ENCODE measurements around the gene WDR70.
A peak's percentile ranks its signal among the peaks of the same experiment; 100 is the strongest.
"Not testable (repeated sequence)": the region's sequence is repeated elsewhere in the genome, so short reads cannot be mapped to it uniquely, and the experiment has no call there.

The WDR70 gene

DNA sequence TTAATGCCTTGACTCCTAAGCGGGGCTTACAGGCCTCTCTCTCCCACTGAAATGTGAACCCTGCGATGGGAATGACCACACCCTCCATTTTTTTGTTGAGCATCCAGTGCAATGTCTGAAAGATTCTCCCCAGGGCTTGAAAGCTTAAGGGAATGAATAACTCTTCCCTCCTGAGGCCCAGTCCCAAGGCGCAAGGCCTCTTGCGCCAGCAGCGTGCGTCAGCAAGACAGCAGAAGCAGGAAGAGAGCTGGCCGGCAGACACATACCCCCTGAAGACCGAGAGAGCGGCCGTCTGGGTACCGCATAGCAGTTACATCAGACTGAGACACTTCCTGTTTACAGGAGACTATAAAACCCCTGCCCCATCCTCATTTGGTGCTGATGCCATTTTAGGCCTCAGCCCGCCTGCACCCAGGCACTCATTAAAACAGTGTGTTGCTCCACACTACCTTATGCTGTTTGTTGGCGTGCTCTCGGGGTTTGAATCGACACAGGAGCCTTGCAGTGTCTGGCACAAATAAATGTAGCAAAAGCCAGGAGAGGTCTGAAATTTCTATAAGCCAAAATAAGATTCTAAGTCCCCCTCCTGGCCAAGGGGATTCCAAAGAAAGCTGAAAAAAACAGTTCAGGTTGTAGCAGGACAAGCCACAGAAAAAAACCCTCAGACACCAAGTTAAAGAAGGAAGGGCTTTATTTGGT is 398.5 kb downstream of the WDR70 start:
- Histone ChIP-seq H3K27me3 (ENCODE audit: control insufficient read depth, insufficient read depth, low read length) (no peaks in the 10 kb centered on the region), H3K27ac (ENCODE audit: low read depth, low read length) (peak overlapping the region; percentile 71), H3K4me3 (ENCODE audit: low read length) (no peak overlapping the region), H3K4me1 (ENCODE audit: control insufficient read depth, insufficient read depth, low read length) (peaks cover 3% of the 10 kb centered on the region), H3K9ac (ENCODE audit: low read length) (no peak overlapping the region), H3K36me3 (ENCODE audit: control insufficient read depth, insufficient read depth, low read length) (no peaks in the 10 kb centered on the region)

DNA sequence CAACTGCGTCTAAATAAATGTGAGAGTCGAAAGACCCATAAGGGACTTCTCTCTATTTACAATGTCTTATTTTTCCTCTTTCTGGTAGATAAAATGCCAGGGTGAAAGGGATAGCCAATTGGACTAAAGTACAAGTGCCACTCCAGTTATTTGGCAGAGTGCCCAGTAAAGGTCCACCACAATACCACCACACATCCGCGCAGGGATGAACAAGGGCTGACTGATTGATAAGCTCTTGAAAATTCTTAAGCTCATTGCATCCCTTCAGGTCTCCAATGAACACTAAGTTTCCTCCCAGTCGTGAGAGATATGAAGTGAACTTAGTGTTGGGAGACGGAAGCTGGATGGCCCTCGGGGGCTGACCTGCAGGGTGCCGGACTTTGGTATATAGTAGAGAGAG is 402.3 kb downstream of the WDR70 start:
- not testable (repeated sequence) for H3K4me3 ChIP-seq (ENCODE audit: low read length); H3K4me1 ChIP-seq (ENCODE audit: control insufficient read depth, insufficient read depth, low read length); H3K9ac ChIP-seq (ENCODE audit: low read length); H3K36me3 ChIP-seq (ENCODE audit: control insufficient read depth, insufficient read depth, low read length); H3K27me3 ChIP-seq (ENCODE audit: control insufficient read depth, insufficient read depth, low read length); H3K27ac ChIP-seq (ENCODE audit: low read depth, low read length)

DNA sequence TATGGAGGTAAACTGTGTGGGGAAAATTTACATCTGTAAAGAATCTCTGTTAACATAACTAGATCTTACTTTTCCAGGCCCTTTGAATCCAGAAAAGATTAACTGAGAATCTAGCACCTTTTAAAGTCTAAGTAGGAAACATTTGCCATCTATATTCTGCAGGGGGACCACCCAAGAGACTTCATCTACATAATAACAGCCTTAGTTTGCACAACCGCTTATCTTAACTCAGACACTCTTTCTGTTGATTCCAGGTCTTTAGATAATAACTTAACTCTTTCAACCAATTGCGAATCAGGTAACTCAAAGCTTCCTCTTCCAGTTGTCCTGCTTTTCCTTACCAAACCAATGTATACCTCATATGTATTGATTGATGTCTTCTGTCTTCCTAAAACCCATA is 407.3 kb downstream of the WDR70 start:
- H3K27ac ChIP-seq (ENCODE audit: low read depth, low read length): no peak overlapping the region
- H3K4me1 ChIP-seq (ENCODE audit: control insufficient read depth, insufficient read depth, low read length): no peaks in the 10 kb centered on the region
- H3K27me3 ChIP-seq (ENCODE audit: control insufficient read depth, insufficient read depth, low read length): no peaks in the 10 kb centered on the region
- H3K4me3 ChIP-seq (ENCODE audit: low read length): no peak overlapping the region
- H3K36me3 ChIP-seq (ENCODE audit: control insufficient read depth, insufficient read depth, low read length): no peaks in the 10 kb centered on the region
- H3K9ac ChIP-seq (ENCODE audit: low read length): no peak overlapping the region

DNA sequence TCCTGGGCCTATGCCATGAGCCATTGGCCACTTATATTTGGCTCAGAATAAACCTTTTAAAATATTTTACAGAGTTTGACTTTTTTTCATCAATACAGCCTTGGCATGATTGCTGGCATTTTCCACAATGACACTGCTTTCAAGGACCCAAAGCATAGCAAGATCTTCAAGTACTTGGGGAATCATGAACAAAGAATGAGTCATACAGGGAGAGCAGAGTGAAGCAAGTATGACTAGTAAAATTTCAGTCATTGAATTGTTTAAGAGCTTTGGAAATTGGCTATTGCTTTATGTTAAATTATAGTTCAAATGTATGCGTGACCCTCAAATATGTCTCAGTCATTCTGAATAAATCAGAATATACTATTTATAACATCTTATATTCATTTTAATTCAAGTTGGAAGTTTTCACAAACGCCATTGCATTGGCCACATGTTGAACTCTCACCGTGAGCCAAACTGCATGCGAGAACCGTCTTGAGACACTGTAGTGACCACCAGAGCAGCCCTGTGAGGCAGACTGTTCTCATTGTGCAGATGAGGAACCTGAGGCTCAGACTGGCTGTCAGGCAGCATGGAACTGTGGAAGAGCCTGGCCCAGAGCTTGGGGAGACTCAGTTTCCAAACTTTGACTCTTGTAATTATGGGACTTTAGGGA is 407.9 kb downstream of the WDR70 start:
- Histone ChIP-seq H3K9ac (ENCODE audit: low read length) (no peak overlapping the region), H3K27me3 (ENCODE audit: control insufficient read depth, insufficient read depth, low read length) (no peaks in the 10 kb centered on the region), H3K27ac (ENCODE audit: low read depth, low read length) (no peak overlapping the region), H3K4me3 (ENCODE audit: low read length) (no peak overlapping the region), H3K36me3 (ENCODE audit: control insufficient read depth, insufficient read depth, low read length) (no peaks in the 10 kb centered on the region), H3K4me1 (ENCODE audit: control insufficient read depth, insufficient read depth, low read length) (no peaks in the 10 kb centered on the region)

DNA sequence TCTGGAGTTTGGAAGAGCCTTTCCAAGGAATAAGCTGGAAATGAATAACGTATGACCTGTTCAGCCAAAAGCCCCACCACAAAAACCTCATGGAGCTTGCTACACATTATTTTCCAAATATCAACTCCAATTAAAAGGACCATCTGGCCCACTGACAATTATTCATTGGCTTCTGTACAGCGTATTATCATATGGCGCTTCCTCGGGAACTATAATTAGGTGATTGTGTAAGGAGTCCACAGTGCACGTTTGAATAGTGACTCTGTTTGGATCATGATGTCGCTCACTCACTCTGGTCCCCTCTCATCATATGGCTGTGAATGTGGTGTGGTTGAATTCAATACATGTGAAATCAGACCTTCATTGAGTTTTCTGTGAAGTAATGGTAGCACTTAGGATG is 408.6 kb downstream of the WDR70 start:
- Histone ChIP-seq H3K27ac (ENCODE audit: low read depth, low read length) (no peak overlapping the region), H3K4me1 (ENCODE audit: control insufficient read depth, insufficient read depth, low read length) (no peaks in the 10 kb centered on the region), H3K9ac (ENCODE audit: low read length) (no peak overlapping the region), H3K27me3 (ENCODE audit: control insufficient read depth, insufficient read depth, low read length) (no peaks in the 10 kb centered on the region), H3K4me3 (ENCODE audit: low read length) (no peak overlapping the region), H3K36me3 (ENCODE audit: control insufficient read depth, insufficient read depth, low read length) (no peaks in the 10 kb centered on the region)

DNA sequence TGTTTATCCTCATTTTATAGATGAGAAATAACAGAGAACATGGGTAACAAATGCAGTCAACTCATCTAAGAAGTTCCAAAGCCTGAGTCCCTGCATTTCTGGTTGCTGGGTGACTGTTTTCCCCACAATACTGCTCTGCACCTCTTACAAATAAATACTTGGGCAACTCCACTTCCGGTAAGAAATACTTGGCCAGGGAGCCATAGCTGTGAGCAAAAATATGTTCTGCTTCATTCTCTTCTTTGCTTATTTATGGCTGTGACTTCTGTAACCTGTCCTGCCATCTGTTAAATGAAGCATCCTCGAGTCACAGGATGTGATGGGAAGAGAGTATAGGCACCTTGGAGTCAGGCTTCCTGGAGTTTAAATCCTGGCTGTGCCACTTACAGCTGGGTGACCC is 410.9 kb downstream of the WDR70 start:
- H3K4me1 ChIP-seq (ENCODE audit: control insufficient read depth, insufficient read depth, low read length): no peaks in the 10 kb centered on the region
- no peaks in the 10 kb centered on the region for H3K36me3 ChIP-seq (ENCODE audit: control insufficient read depth, insufficient read depth, low read length)
- H3K27ac ChIP-seq (ENCODE audit: low read depth, low read length): no peak overlapping the region
- H3K4me3 ChIP-seq (ENCODE audit: low read length): no peak overlapping the region
- no peak overlapping the region for H3K9ac ChIP-seq (ENCODE audit: low read length)
- no peaks in the 10 kb centered on the region for H3K27me3 ChIP-seq (ENCODE audit: control insufficient read depth, insufficient read depth, low read length)

DNA sequence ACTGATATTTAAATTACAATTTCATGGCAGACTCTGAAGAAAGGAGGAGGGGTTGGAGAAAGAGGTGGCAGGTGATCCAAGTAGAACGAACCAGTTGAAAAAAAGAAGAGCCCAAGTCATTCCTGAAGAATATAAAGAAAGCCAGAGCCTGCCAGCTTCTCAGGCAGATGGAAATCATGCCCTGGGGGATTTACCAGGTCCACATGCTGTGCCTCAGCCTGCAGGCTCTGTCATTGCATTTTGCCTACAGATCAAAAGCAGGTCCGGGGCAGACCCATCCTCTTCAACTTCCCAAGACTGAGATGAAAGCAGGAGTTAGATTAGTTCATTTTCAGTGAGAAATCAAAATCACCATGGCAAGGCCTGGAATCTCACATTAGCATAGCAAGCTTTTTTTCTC is 412.2 kb downstream of the WDR70 start:
- Histone ChIP-seq H3K27me3 (ENCODE audit: control insufficient read depth, insufficient read depth, low read length) (no peaks in the 10 kb centered on the region), H3K9ac (ENCODE audit: low read length) (no peak overlapping the region), H3K4me3 (ENCODE audit: low read length) (no peak overlapping the region), H3K4me1 (ENCODE audit: control insufficient read depth, insufficient read depth, low read length) (no peaks in the 10 kb centered on the region), H3K27ac (ENCODE audit: low read depth, low read length) (no peak overlapping the region), H3K36me3 (ENCODE audit: control insufficient read depth, insufficient read depth, low read length) (no peaks in the 10 kb centered on the region)

DNA sequence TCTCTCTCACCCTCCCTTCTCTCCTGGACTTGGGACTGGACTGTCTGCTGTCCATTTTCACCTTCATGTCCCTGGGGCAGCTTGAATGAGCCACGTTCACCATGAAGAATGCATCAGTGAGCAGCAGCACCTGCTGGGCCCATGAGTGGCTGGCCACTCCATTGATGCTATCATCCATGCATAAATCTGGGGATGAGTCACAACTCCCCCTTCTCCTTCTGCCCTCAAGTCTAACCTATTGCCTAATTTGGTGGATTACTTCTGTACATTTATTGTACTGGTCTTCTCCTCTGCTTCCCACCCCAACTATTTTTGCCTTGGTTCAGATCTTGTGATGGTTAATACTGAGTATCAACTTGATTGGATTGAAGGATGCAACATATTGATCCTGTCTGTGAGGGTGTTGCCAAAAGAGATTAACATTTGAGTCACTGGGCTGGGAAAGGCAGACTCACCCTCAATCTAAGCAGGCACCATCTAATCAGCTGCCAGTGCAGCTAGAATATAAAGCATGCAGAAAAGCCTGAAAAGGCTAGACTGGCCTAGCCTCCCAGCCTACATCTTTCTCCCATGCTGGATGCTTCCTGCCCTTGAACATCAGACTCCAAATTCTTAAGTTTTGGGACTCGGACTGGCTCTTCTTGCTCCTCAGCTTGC is 414.0 kb downstream of the WDR70 start:
- Histone ChIP-seq H3K27ac (ENCODE audit: low read depth, low read length) (no peak overlapping the region), H3K4me3 (ENCODE audit: low read length) (no peak overlapping the region)

DNA sequence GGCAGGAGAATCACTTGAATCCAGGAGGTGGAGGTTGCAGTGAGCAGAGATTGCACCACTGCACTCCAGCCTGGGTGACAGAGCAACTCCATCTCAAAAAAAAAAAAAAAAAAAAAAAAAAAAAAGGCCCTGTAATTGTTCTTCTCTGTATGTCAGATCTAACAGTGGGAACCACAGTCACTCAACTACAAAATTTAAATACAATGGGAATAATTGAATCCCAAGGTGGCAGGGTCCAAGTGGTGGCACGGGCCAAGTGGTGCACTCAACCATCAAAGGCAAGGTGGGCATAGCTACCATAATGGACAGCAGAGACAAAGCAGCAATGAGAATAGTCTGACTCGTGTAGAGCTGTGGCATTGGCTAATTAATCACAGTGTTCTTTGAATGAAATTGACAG is 416.2 kb downstream of the WDR70 start:
- not testable (repeated sequence) for H3K9ac ChIP-seq (ENCODE audit: low read length); H3K36me3 ChIP-seq (ENCODE audit: control insufficient read depth, insufficient read depth, low read length); H3K4me3 ChIP-seq (ENCODE audit: low read length); H3K27ac ChIP-seq (ENCODE audit: low read depth, low read length); H3K27me3 ChIP-seq (ENCODE audit: control insufficient read depth, insufficient read depth, low read length); H3K4me1 ChIP-seq (ENCODE audit: control insufficient read depth, insufficient read depth, low read length)

More for the DNA sequence above, 414.0 kb downstream of the WDR70 start:
- Histone ChIP-seq H3K36me3 (ENCODE audit: control insufficient read depth, insufficient read depth, low read length) (no peaks in the 10 kb centered on the region), H3K9ac (ENCODE audit: low read length) (no peak overlapping the region), H3K27me3 (ENCODE audit: control insufficient read depth, insufficient read depth, low read length) (no peaks in the 10 kb centered on the region), H3K4me1 (ENCODE audit: control insufficient read depth, insufficient read depth, low read length) (no peaks in the 10 kb centered on the region)

DNA sequence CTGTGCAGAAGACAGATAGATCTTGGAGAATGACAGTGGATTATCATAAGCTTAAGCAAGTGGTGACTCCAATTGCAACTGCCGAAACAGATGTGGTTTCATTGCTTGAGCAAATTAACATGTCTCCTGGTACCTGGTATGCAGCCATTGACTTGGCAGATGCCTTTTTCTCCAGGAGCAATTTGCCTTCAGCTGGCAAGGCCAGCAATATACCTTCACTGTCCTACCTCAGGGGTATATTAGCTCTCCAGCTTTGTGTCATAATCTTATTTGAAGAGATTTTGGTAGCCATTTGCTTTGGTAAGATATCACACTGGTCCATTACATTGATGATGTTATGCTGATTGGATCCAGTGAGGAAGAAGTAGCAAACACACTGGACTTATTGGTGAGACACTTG is 417.3 kb downstream of the WDR70 start:
- H3K4me1 ChIP-seq (ENCODE audit: control insufficient read depth, insufficient read depth, low read length); H3K4me3 ChIP-seq (ENCODE audit: low read length); H3K27ac ChIP-seq (ENCODE audit: low read depth, low read length); H3K9ac ChIP-seq (ENCODE audit: low read length); H3K36me3 ChIP-seq (ENCODE audit: control insufficient read depth, insufficient read depth, low read length); H3K27me3 ChIP-seq (ENCODE audit: control insufficient read depth, insufficient read depth, low read length): not testable (repeated sequence)

DNA sequence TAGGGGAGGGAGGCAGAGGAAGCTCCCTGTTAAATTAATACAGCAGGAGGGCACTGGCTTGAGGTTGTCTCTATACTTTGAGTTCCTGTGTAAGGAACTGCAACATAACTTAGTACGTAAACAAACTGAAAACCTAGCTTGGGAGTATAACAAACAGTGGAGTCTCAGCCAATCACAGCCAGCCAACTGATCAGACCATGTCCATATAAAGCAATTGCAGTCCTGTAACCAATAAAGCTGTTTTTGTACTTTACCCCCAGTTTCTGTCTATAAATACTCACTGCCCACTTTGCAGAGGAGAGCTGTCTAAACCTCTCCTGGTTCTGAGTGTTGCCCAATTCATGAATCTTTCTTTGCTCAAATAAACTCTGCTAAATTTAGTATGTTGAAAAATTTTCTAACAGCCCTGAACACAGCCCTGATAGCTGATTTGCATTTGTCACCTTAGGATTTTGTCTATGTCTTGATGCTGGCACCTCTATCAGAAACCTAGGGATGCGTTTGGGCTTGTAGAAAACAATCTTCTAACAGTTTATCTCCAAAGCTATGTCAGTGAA is 420.8 kb downstream of the WDR70 start:
- no peaks in the 10 kb centered on the region for H3K36me3 ChIP-seq (ENCODE audit: control insufficient read depth, insufficient read depth, low read length)
- H3K4me1 ChIP-seq (ENCODE audit: control insufficient read depth, insufficient read depth, low read length): no peaks in the 10 kb centered on the region
- no peak overlapping the region for H3K27ac ChIP-seq (ENCODE audit: low read depth, low read length)

DNA sequence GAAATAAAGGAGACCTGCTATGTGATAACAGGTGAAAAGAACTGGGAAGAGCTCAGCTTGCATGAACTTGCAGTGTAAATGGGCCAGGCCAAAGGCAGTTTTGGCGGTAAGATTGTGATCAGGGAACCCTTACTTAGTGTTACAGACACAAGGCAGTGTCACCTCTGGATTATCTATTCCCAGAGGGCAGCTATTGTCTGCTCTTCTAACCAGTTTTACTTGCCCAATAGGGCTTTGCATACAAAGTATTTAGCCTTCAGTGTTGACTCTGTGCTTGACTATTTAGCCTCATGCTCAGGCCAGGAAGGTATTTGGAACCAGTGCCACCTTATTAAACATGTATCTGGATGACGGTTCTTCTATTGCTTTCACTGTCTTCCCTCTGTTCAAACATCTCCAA is 422.4 kb downstream of the WDR70 start:
- H3K4me1 ChIP-seq (ENCODE audit: control insufficient read depth, insufficient read depth, low read length): no peaks in the 10 kb centered on the region
- no peak overlapping the region for H3K4me3 ChIP-seq (ENCODE audit: low read length)
- H3K9ac ChIP-seq (ENCODE audit: low read length): no peak overlapping the region
- no peak overlapping the region for H3K27ac ChIP-seq (ENCODE audit: low read depth, low read length)
- H3K36me3 ChIP-seq (ENCODE audit: control insufficient read depth, insufficient read depth, low read length): no peaks in the 10 kb centered on the region
- no peaks in the 10 kb centered on the region for H3K27me3 ChIP-seq (ENCODE audit: control insufficient read depth, insufficient read depth, low read length)

More for the DNA sequence above, 420.8 kb downstream of the WDR70 start:
- H3K9ac ChIP-seq (ENCODE audit: low read length): no peak overlapping the region
- H3K27me3 ChIP-seq (ENCODE audit: control insufficient read depth, insufficient read depth, low read length): no peaks in the 10 kb centered on the region
- H3K4me3 ChIP-seq (ENCODE audit: low read length): no peak overlapping the region

Data from rectal smooth muscle tissue (tissue), 1 donor.